ENCODE measurements around the gene WIPI1. TPM values are rescaled to one million over a fixed set of nuclear protein-coding genes. Genes with fewer than 3 reads are reported as not detected.

WIPI1 gene
- total RNA-seq, 1 donor from 2014 or later: 79.5 TPM

GRCh38 chr17:68431045-68431608, 26.2 kb downstream of the WIPI1 start:
- TF ChIP-seq CTCF (IDR thresholded peaks at IDR 0.05; ENCODE audit: insufficient read depth, low read length, severe bottlenecking): no peak
- H3K36me3 ChIP-seq (ENCODE audit: control insufficient read depth, insufficient read depth, low read length): peaks cover 30% of the 10 kb centered on the region
- FAIRE-seq: no peak

GRCh38 chr17:68429881-68430280, 27.4 kb downstream of the WIPI1 start:
- FAIRE-seq (no peak), DNase-seq (ENCODE audit: low read depth) (no peak)
- TF ChIP-seq CTCF (IDR thresholded peaks at IDR 0.05; ENCODE audit: insufficient read depth, low read length, severe bottlenecking): no peak
- no peak overlapping the region for H3K4me3 ChIP-seq (ENCODE audit: low read depth, low read length)
- peaks cover 26% of the 10 kb centered on the region for H3K36me3 ChIP-seq (ENCODE audit: control insufficient read depth, insufficient read depth, low read length)
- no peaks in the 10 kb centered on the region for H3K27me3 ChIP-seq (ENCODE audit: control insufficient read depth, insufficient read depth, low read length)

More at GRCh38 chr17:68431045-68431608, 26.2 kb downstream of the WIPI1 start:
- H3K27me3 ChIP-seq (ENCODE audit: control insufficient read depth, insufficient read depth, low read length): no peaks in the 10 kb centered on the region
- no peak for DNase-seq (ENCODE audit: low read depth)
- no peak overlapping the region for H3K4me3 ChIP-seq (ENCODE audit: low read depth, low read length)

DNA sequence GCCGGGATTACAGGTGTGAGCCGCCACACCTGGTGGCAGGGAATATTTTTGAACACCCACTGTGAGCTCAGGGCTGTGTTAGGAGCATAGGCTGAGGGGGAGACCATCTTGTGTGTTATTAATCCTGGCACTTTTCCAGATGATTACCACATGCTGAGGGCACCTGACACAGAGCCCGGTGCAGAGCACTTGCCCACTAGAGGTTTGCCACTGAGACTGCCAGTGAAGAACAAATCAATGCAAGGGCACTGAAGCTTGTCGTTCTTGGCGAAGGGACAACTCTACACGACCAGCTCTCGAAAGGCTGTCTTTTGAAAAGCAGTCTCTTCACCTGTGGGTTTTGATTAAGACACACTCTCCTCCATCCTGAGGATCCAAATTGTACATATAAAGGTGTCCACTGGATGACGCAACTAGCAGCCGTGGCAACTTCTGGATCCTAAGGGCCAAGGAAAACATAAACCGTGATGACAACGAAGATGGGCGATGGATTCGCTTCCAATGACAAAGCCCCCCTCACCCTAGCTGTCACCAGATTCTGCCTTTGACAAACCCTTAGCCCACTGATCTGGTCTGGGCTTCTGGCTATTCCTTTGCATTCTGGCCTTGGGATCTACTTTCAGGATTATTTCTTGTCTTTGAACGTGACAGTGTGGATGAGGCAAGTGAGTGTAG, 28.7 kb downstream of the WIPI1 start:
- peaks cover 26% of the 10 kb centered on the region for H3K36me3 ChIP-seq (ENCODE audit: control insufficient read depth, insufficient read depth, low read length)
- H3K27me3 ChIP-seq (ENCODE audit: control insufficient read depth, insufficient read depth, low read length): no peaks in the 10 kb centered on the region
- DNase-seq (ENCODE audit: low read depth) (no peak), FAIRE-seq (peak; percentile 76)
- H3K4me3 ChIP-seq (ENCODE audit: low read depth, low read length): no peak overlapping the region
- TF ChIP-seq CTCF (IDR thresholded peaks at IDR 0.05; ENCODE audit: insufficient read depth, low read length, severe bottlenecking): no peak

DNA sequence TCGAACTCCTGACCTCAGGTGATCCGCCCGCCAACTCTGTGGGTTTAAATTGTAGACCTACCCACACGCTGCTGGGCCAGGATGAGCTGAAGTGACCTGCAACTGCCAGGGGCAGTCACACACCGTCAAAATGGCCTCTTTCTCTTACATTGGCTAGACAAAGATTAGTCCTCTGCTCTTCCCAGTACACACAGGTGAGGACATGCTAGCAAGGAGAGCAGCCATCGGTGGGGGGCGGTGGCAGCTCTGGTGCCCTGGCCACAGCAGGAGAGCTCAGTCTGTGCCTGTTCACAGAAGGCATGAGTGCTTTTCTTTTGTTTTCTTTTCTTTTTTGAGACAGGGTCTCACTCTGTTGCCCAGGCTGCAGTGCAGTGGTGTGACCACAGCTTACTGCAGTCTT, 29.7 kb downstream of the WIPI1 start:
- Histone ChIP-seq H3K36me3 (ENCODE audit: control insufficient read depth, insufficient read depth, low read length) (peaks cover 23% of the 10 kb centered on the region), H3K4me3 (ENCODE audit: low read depth, low read length) (no peak overlapping the region), H3K27me3 (ENCODE audit: control insufficient read depth, insufficient read depth, low read length) (no peaks in the 10 kb centered on the region)
- DNase-seq (ENCODE audit: low read depth) (no peak), FAIRE-seq (no peak)
- TF ChIP-seq CTCF (IDR thresholded peaks at IDR 0.05; ENCODE audit: insufficient read depth, low read length, severe bottlenecking): no peak

GRCh38 chr17:68425979-68426378, 31.3 kb downstream of the WIPI1 start:
- no peaks in the 10 kb centered on the region for H3K27me3 ChIP-seq (ENCODE audit: control insufficient read depth, insufficient read depth, low read length)
- no peak for TF ChIP-seq CTCF (IDR thresholded peaks at IDR 0.05; ENCODE audit: insufficient read depth, low read length, severe bottlenecking)
- FAIRE-seq (no peak), DNase-seq (ENCODE audit: low read depth) (no peak)
- peaks cover 17% of the 10 kb centered on the region for H3K36me3 ChIP-seq (ENCODE audit: control insufficient read depth, insufficient read depth, low read length)
- H3K4me3 ChIP-seq (ENCODE audit: low read depth, low read length): no peak overlapping the region
